Natural killer cell (primary cell): ENCODE data around the gene TNS4. TPM values are rescaled to one million over a fixed set of nuclear protein-coding genes. Genes with fewer than 3 reads are reported as not detected.

Experiments
- ATAC-seq, 3 donors: fragments of 150-1000 bp in 2 of 3; fragments of 200-7000 bp in 1 of 3; cut with Tn5 transposase; 1 replicate in 1 of 3; 2 replicates in 2 of 3; pipeline ENCODE4 v1.10.0; 2021; ENCODE audit warnings: mild to moderate bottlenecking in 2 of 3, moderate library complexity in 2 of 3
- DNase-seq, 2 donors: peaks; one replicate each; pipeline versions ENCODE4 v3.0.0 to v3.0.0-alpha.2; 2013 to 2021; ENCODE audit warnings: mixed read lengths in 1 of 2
- H3K27ac ChIP-seq: one replicate; pipeline ENCODE4 v1.5.1; 2013; ENCODE audit warnings: mild to moderate bottlenecking, low read length
- H3K27me3 ChIP-seq: one replicate; pipeline ENCODE4 v1.6.1; 2013; ENCODE audit warnings: low read length; ENCODE audit not compliant: control insufficient read depth, insufficient read depth
- H3K36me3 ChIP-seq: one replicate; pipeline ENCODE4 v1.6.1; 2013; ENCODE audit warnings: low read length; ENCODE audit not compliant: control insufficient read depth, insufficient read depth
- H3K4me1 ChIP-seq: one replicate; pipeline ENCODE4 v1.6.1; 2013; ENCODE audit warnings: low read length; ENCODE audit not compliant: control insufficient read depth, insufficient read depth
- H3K4me3 ChIP-seq: one replicate; pipeline ENCODE4 v1.5.1; 2013; ENCODE audit warnings: low read length
- H3K9me3 ChIP-seq: one replicate; pipeline ENCODE4 v1.6.1; 2013; ENCODE audit warnings: low read length; ENCODE audit not compliant: control insufficient read depth, insufficient read depth
- H3K27ac Mint-ChIP-seq, 2 donors: one replicate each; pipeline ENCODE4 v1.8.0; 2022; ENCODE audit warnings: mild to moderate bottlenecking in 2 of 2, mixed read lengths in 2 of 2, moderate library complexity in 1 of 2
- H3K27me3 Mint-ChIP-seq, 2 donors: one replicate each; pipeline ENCODE4 v1.8.0; 2022; ENCODE audit warnings: low read depth in 2 of 2, mixed read lengths in 2 of 2
- H3K36me3 Mint-ChIP-seq: one replicate; pipeline ENCODE4 v1.8.0; 2022; ENCODE audit warnings: mixed read lengths
- H3K4me1 Mint-ChIP-seq, 2 donors: one replicate each; pipeline ENCODE4 v1.8.0; 2022; ENCODE audit warnings: mixed read lengths in 2 of 2
- H3K4me3 Mint-ChIP-seq: one replicate; pipeline ENCODE4 v1.8.0; 2022; ENCODE audit warnings: mild to moderate bottlenecking, moderate library complexity, mixed read lengths
- H3K9me3 Mint-ChIP-seq, 2 donors: one replicate each; pipeline ENCODE4 v1.8.0; 2022; ENCODE audit warnings: mixed read lengths in 2 of 2
- CTCF ChIP-seq: fragments of 200-600 bp; IDR thresholded peaks from one replicate; pipeline ENCODE4 v1.8.0; 2022; ENCODE audit warnings: antibody characterized with exemption
- WGBS: methylation state at CpG from one replicate; pipeline ENCODE4 v1.1.7; 2013; ENCODE audit warnings: missing lambda C conversion rate; ENCODE audit not compliant: insufficient coverage; 5-methylcytosine and 5-hydroxymethylcytosine counted together
- intact Hi-C: fragments of 100-400 bp; cut with micrococcal nuclease; formaldehyde crosslinking; loops from one replicate; pipeline ENCODE4 v1.14.2; 2022
- total RNA-seq, 4 donors: library from RNA; stranded (reverse); fragments of 120-200 nt in 1 of 4; gene quantifications; one replicate each; pipeline versions ENCODE4 v1.2.3 to v1.2.4, GENCODE V29; 2013 to 2022

TNS4 gene
- total RNA-seq, 3 donors from 2014 or later (not counting 1 experiment from before 2014, with no cell fraction given) = 0.65 to 1.8 (median 0.94) TPM

GRCh38 chr17:40484285-40484972, 17.0 kb downstream of the TNS4 start:
- Mint-ChIP-seq H3K9me3 (no peaks in the 10 kb centered on the region), H3K36me3 (no peaks in the 10 kb centered on the region), H3K27ac (peak overlapping the region in 1 of 2 donors; percentile 65), H3K27me3 (no peaks in the 10 kb centered on the region), H3K4me1 (peaks cover 28 to 67% of the 10 kb centered on the region in 2 donors), H3K4me3 (no peak overlapping the region)
- 90% methylated on average over 18 of the region's 18 CpGs for WGBS
- no peak overlapping the region for H3K27ac ChIP-seq
- H3K4me1 ChIP-seq = peaks cover 43% of the 10 kb centered on the region
- no peaks in the 10 kb centered on the region for H3K27me3 ChIP-seq
- intact Hi-C loops = no loop called here
- TF ChIP-seq CTCF = no peak
- no peak for ATAC-seq
- DNase-seq = no peak
- H3K4me3 ChIP-seq = no peak overlapping the region
- H3K9me3 ChIP-seq = no peaks in the 10 kb centered on the region
- H3K36me3 ChIP-seq = no peaks in the 10 kb centered on the region

- intact Hi-C loops = no loop called here
- Histone ChIP-seq H3K9me3 (no peaks in the 10 kb centered on the region), H3K36me3 (no peaks in the 10 kb centered on the region), H3K4me1 (peaks cover 43% of the 10 kb centered on the region), H3K27me3 (no peaks in the 10 kb centered on the region), H3K4me3 (no peak overlapping the region), H3K27ac (no peak overlapping the region)
- WGBS = 95% methylated on average over 4 of the region's 4 CpGs
- H3K27me3 Mint-ChIP-seq = no peaks in the 10 kb centered on the region
- H3K9me3 Mint-ChIP-seq = no peaks in the 10 kb centered on the region
- peaks cover 36 to 73% of the 10 kb centered on the region in 2 donors for H3K4me1 Mint-ChIP-seq
- H3K4me3 Mint-ChIP-seq = no peak overlapping the region
- peak overlapping the region; percentile 17 to 65 for H3K27ac Mint-ChIP-seq
- H3K36me3 Mint-ChIP-seq = no peaks in the 10 kb centered on the region
- ATAC-seq (no peak), DNase-seq (no peak)
- TF ChIP-seq CTCF = no peak
These were observed 17.7 kb downstream of the TNS4 start for GRCh38 chr17:40483679-40484078.

- ATAC-seq (no peak), DNase-seq (no peak)
- Mint-ChIP-seq H3K9me3 (no peaks in the 10 kb centered on the region), H3K4me3 (no peak overlapping the region), H3K36me3 (no peaks in the 10 kb centered on the region), H3K27ac (peak overlapping the region; percentile 61 to 71), H3K27me3 (no peaks in the 10 kb centered on the region), H3K4me1 (peaks cover 37 to 71% of the 10 kb centered on the region in 2 donors)
- TF ChIP-seq CTCF = no peak
- Histone ChIP-seq H3K27ac (no peak overlapping the region), H3K9me3 (no peaks in the 10 kb centered on the region), H3K4me3 (no peak overlapping the region), H3K4me1 (peaks cover 52% of the 10 kb centered on the region), H3K36me3 (no peaks in the 10 kb centered on the region), H3K27me3 (no peaks in the 10 kb centered on the region)
- 97% methylated on average over 6 of the region's 6 CpGs for WGBS
- intact Hi-C loops = no loop called here
These were observed 18.7 kb downstream of the TNS4 start for GRCh38 chr17:40482722-40483121.

- Mint-ChIP-seq H3K9me3 (no peaks in the 10 kb centered on the region), H3K4me1 (peaks cover 37 to 62% of the 10 kb centered on the region in 2 donors), H3K27me3 (no peaks in the 10 kb centered on the region), H3K36me3 (no peaks in the 10 kb centered on the region), H3K4me3 (peak overlapping the region; percentile 72), H3K27ac (peak overlapping the region; percentile 71 to 83)
- TF ChIP-seq CTCF = no peak
- H3K27ac ChIP-seq = peak overlapping the region; percentile 86
- DNase-seq (no peak), ATAC-seq (no peak)
- peaks cover 66% of the 10 kb centered on the region for H3K4me1 ChIP-seq
- no peaks in the 10 kb centered on the region for H3K27me3 ChIP-seq
- H3K9me3 ChIP-seq = no peaks in the 10 kb centered on the region
- no peak overlapping the region for H3K4me3 ChIP-seq
- 69% methylated on average over 7 of the region's 7 CpGs for WGBS
- intact Hi-C loops = no loop called here
- no peaks in the 10 kb centered on the region for H3K36me3 ChIP-seq
These were observed 20.3 kb downstream of the TNS4 start for GRCh38 chr17:40481106-40481505.
